Loucy (cell line): ENCODE data around the gene ERVK3-1.

Source experiments
- H2AFZ ChIP-seq: fragments of 200-600 bp; sonication (generic); 2 replicates; pipeline ENCODE4 v1.6.0; 2016; ENCODE audit warnings: antibody characterized with exemption, mild to moderate bottlenecking, low read length, moderate library complexity
- H3F3A ChIP-seq: fragments of 200-600 bp; 2 replicates; pipeline ENCODE4 v1.6.0; 2016; ENCODE audit warnings: antibody characterized with exemption, low read depth, mild to moderate bottlenecking
- H3K27me3 ChIP-seq: fragments of 200-600 bp; sonication (generic); 2 replicates; pipeline ENCODE4 v1.6.1; 2014; ENCODE audit warnings: low read length, mild to moderate bottlenecking; ENCODE audit not compliant: insufficient read depth, poor library complexity, severe bottlenecking
- H3K36me3 ChIP-seq: fragments of 200-600 bp; sonication (generic); 2 replicates; pipeline ENCODE4 v1.6.1; 2016; ENCODE audit warnings: low read length; ENCODE audit not compliant: insufficient read depth
- H3K4me1 ChIP-seq: fragments of 200-600 bp; sonication (generic); 2 replicates; pipeline ENCODE4 v1.5.1; 2014; ENCODE audit warnings: low read length, mild to moderate bottlenecking; ENCODE audit not compliant: insufficient read depth, poor library complexity, severe bottlenecking
- H3K4me2 ChIP-seq: fragments of 200-600 bp; sonication (generic); 2 replicates; pipeline ENCODE4 v1.6.0; 2014; ENCODE audit warnings: antibody characterized with exemption, low read length, low read depth, mild to moderate bottlenecking; ENCODE audit not compliant: poor library complexity, severe bottlenecking
- H3K4me3 ChIP-seq: fragments of 200-600 bp; sonication (generic); 2 replicates; pipeline ENCODE4 v1.5.1; 2014; ENCODE audit warnings: low read length, mild to moderate bottlenecking, mixed read lengths; ENCODE audit not compliant: poor library complexity, severe bottlenecking
- H3K79me2 ChIP-seq: fragments of 200-600 bp; sonication (generic); 2 replicates; pipeline ENCODE4 v1.6.1; 2014; ENCODE audit warnings: low read length; ENCODE audit not compliant: insufficient read depth
- H3K9ac ChIP-seq: fragments of 200-600 bp; sonication (generic); 2 replicates; pipeline ENCODE4 v1.6.0; 2014; ENCODE audit warnings: mild to moderate bottlenecking, low read depth, low read length, moderate library complexity; ENCODE audit not compliant: poor library complexity, severe bottlenecking
- H3K9me2 ChIP-seq: fragments of 200-600 bp; sonication (generic); replicated peaks from 2 replicates; pipeline ENCODE4 v1.6.1; 2016; ENCODE audit warnings: low read depth, low read length, mixed read lengths
- H3K9me3 ChIP-seq: fragments of 200-600 bp; sonication (generic); 2 replicates; pipeline ENCODE4 v1.6.1; 2014; ENCODE audit warnings: mild to moderate bottlenecking, antibody characterized with exemption, low read length, low read depth; ENCODE audit not compliant: insufficient read depth
- H4K20me1 ChIP-seq: fragments of 200-600 bp; sonication (generic); 2 replicates; pipeline ENCODE4 v1.6.0; 2014; ENCODE audit warnings: antibody characterized with exemption, low read length, mild to moderate bottlenecking; ENCODE audit not compliant: insufficient read depth, poor library complexity, severe bottlenecking
- EZH2phosphoT487 ChIP-seq: fragments of 200-600 bp; IDR thresholded peaks from 2 replicates; pipeline ENCODE4 v1.6.1; 2018; ENCODE audit warnings: antibody characterized with exemption, mild to moderate bottlenecking, moderate library complexity, borderline replicate concordance
- TF ChIP-seq, protein P1 (sequence below): fragments of 200-600 bp; sonication (generic); conservative IDR thresholded peaks from 2 replicates; pipeline ENCODE4 v1.5.1; 2014; ENCODE audit warnings: mild to moderate bottlenecking, antibody characterized with exemption, low read length

The ERVK3-1 gene

DNA sequence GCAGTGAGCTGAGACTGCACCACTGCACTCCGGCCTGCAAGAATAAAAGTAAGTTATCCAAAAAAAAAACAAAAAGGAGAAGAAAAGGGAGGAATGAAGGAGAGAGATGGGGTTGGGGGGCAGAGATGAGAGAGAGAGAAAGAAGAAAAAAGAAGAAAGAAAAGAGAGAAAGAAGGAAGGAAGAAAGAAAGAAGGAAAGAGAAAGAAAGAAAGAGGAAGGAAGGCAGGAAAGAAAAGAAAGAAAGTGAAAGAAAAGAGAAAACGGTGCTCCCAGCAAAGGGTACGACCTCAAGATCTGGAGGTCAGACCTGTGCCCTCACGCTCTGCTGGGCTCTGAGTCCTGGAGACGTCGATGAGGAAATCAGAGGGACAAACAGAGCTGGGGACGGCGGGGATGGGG lies 44.4 kb downstream of the ERVK3-1 start:
- no peaks in the 10 kb centered on the region for H3K9me3 ChIP-seq
- no peaks in the 10 kb centered on the region for H3K36me3 ChIP-seq
- peaks cover 25% of the 10 kb centered on the region for H3K79me2 ChIP-seq
- peak overlapping the region; percentile 15 for H3K9ac ChIP-seq
- H3K9me2 ChIP-seq, result no peaks in the 10 kb centered on the region
- peak overlapping the region; percentile 84 for H3K4me2 ChIP-seq
- H3K27me3 ChIP-seq, result no peaks in the 10 kb centered on the region
- TF ChIP-seq, protein P1, sequence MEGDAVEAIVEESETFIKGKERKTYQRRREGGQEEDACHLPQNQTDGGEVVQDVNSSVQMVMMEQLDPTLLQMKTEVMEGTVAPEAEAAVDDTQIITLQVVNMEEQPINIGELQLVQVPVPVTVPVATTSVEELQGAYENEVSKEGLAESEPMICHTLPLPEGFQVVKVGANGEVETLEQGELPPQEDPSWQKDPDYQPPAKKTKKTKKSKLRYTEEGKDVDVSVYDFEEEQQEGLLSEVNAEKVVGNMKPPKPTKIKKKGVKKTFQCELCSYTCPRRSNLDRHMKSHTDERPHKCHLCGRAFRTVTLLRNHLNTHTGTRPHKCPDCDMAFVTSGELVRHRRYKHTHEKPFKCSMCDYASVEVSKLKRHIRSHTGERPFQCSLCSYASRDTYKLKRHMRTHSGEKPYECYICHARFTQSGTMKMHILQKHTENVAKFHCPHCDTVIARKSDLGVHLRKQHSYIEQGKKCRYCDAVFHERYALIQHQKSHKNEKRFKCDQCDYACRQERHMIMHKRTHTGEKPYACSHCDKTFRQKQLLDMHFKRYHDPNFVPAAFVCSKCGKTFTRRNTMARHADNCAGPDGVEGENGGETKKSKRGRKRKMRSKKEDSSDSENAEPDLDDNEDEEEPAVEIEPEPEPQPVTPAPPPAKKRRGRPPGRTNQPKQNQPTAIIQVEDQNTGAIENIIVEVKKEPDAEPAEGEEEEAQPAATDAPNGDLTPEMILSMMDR, result no peak
- TF ChIP-seq EZH2phosphoT487, result no peak
- H2AFZ ChIP-seq, result no peak overlapping the region
- H4K20me1 ChIP-seq, result no peaks in the 10 kb centered on the region
- H3K4me3 ChIP-seq, result peak overlapping the region; percentile 11
- H3K4me1 ChIP-seq, result peaks cover 23% of the 10 kb centered on the region
- H3F3A ChIP-seq, result no peaks in the 10 kb centered on the region

DNA sequence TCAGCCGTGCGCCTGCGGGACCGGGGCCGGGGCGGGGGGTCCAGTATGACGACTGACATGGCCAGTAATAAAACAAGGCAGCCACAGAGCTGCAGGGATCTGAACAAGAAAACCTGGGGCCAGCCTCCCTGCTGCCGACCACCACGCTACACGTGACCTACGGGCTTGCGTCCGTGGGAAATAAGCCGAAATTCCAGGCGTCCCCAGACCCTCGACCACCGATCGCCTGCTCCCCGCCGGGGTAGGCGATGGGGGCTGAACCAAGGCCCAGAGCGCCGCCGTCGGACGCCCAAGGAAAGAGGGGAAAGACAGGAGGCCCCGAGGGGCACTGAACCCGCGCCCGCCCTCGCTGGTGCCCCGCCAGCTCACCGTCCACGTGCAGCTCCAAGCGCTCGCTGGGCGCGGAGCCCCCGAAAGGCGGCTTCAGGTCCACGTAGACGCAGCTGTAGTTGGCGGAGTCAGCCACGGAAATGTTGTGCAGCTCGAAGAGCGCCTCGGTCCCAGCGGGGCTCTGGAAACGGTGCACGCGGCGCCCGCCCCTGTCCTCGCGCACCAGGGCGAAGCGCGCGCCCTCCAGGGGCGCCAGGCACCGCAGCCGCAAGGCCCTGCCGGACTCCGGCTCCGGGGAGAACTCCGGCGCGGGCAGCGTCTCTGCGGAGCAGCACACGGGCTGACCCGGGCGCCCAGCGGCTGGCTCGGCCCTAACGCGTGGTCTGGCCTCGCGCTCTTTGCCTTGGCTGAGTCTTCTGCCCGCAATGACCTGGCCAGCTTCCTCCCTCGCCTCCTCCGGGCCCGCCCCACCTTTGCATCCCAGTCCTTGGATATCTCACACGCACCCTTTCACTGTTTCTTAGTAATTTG lies 45.1 kb downstream of the ERVK3-1 start:
- H3K9me2 ChIP-seq, result no peaks in the 10 kb centered on the region
- no peak overlapping the region for H2AFZ ChIP-seq
- peaks cover 23% of the 10 kb centered on the region for H3K4me1 ChIP-seq
- H3K4me2 ChIP-seq, result no peak overlapping the region
- H3K79me2 ChIP-seq, result peaks cover 25% of the 10 kb centered on the region
- no peaks in the 10 kb centered on the region for H3K9me3 ChIP-seq
- TF ChIP-seq, protein P1, result no peak
- TF ChIP-seq EZH2phosphoT487, result no peak
- H4K20me1 ChIP-seq, result no peaks in the 10 kb centered on the region
- H3K4me3 ChIP-seq, result no peak overlapping the region
- no peak overlapping the region for H3K9ac ChIP-seq
- no peaks in the 10 kb centered on the region for H3K27me3 ChIP-seq
- H3F3A ChIP-seq, result no peaks in the 10 kb centered on the region
- no peaks in the 10 kb centered on the region for H3K36me3 ChIP-seq

DNA sequence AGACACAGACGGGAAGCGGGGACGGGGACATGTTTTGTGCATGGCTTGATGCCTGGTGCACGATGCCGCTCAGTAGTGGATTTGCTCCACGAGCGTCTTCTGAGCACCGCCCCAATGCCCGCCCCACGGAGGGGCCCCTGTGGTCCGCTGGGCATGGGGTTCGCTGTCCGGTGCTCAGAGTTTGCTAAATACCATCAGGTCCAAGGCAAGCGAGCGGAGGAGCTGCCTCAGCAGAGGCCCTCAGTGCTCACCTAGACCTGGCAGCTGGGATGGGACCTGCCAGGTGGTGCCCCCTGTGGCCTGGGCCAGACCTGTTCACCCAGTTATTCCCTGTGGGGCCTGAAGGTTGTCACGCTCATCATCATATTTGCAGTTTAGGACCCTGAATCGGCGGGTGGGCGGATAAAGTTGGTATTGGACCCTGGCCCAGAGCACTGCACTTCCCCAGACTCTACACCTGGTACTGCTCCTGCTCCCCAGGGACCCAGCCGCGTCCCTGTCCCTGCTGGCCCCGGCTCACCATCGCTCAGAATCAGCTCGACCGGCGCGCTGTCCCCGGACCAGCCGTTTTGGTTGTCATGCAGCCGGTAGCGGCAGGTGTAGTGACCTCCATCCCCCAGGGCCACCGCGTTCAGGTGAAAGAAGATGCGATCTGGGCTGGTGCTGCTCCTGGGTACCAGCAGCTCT lies 45.8 kb downstream of the ERVK3-1 start:
- TF ChIP-seq, protein P1, result no peak
- no peak for TF ChIP-seq EZH2phosphoT487
- Histone ChIP-seq H3K9me2 (no peaks in the 10 kb centered on the region), H3K4me2 (no peak overlapping the region), H3F3A (no peaks in the 10 kb centered on the region), H3K79me2 (peaks cover 19% of the 10 kb centered on the region), H3K9me3 (no peaks in the 10 kb centered on the region), H3K4me1 (peaks cover 18% of the 10 kb centered on the region), H3K9ac (no peak overlapping the region), H3K27me3 (no peaks in the 10 kb centered on the region), H4K20me1 (no peaks in the 10 kb centered on the region), H3K36me3 (no peaks in the 10 kb centered on the region), H3K4me3 (no peak overlapping the region), H2AFZ (no peak overlapping the region)
